HG03064 (cell line): ENCODE results near the gene GNG14.
"Not testable (repeated sequence)": the region's sequence is repeated elsewhere in the genome, so short reads cannot be mapped to it uniquely, and the experiment has no call there.

ENCODE experiments used
- ATAC-seq: cut with Tn5 transposase; IDR thresholded peaks from one replicate; pipeline ENCODE4 v1.9.1; 2021; ENCODE audit warnings: low read depth; ENCODE audit not compliant: unreplicated experiment

Gene GNG14

DNA sequence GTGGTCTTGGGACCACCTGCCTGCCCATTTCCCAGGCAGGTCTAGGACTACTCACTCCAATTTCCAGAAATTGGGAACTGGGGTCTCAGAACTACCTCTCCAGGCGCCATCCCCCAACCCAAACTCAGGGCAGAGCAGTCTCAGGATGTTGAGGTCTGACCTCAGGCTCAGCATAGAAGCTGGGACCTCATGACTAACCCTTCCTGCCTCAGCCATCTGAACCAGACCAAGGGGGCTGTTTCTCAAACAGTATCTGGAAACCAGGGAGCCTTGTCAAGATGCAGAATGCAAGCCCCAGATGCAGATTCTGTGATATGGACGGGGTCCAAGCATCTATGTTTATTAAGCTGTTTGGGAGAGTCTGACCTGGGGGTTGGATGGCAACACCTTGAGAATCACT lies 7.3 kb downstream of the GNG14 start:
- ATAC-seq: no peak

DNA sequence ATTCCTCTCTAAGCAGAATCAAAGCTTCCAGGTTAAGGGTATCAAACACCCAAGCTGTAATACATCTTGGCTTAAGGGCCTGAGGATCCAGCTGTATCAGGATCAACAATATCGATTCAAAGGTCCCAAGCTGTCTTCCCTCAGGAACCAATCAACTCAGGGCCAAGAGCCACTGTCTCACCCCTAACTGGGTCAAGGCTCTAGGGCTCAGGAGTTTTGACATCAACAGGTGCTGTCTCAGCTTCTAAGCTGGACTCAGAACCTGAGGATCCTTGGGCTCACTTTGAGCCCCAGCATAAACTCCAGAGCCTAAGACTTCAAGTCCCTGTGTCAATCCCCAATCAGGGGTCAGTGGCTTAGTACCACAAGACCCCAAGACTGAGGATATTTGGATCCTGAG lies 7.7 kb downstream of the GNG14 start:
- no peak for ATAC-seq

DNA sequence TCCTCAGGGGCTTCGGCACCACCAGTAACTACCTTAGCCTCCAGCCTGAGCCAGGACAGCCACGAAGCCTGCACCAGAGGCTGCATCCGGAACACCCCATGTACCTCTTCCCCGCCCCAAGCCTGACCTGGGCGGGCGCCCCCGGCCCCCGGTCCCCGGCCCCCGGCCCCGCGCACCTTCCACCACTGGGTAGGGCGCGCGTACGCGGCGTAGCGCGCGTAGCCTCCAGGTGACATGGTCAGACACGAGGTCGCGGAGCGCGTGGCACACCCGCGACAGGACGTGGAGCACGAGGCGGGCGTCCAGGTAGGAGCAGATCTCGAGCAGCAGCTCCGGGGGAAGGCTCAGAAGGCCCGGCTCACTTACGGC lies 8.2 kb downstream of the GNG14 start:
- ATAC-seq: no peak

DNA sequence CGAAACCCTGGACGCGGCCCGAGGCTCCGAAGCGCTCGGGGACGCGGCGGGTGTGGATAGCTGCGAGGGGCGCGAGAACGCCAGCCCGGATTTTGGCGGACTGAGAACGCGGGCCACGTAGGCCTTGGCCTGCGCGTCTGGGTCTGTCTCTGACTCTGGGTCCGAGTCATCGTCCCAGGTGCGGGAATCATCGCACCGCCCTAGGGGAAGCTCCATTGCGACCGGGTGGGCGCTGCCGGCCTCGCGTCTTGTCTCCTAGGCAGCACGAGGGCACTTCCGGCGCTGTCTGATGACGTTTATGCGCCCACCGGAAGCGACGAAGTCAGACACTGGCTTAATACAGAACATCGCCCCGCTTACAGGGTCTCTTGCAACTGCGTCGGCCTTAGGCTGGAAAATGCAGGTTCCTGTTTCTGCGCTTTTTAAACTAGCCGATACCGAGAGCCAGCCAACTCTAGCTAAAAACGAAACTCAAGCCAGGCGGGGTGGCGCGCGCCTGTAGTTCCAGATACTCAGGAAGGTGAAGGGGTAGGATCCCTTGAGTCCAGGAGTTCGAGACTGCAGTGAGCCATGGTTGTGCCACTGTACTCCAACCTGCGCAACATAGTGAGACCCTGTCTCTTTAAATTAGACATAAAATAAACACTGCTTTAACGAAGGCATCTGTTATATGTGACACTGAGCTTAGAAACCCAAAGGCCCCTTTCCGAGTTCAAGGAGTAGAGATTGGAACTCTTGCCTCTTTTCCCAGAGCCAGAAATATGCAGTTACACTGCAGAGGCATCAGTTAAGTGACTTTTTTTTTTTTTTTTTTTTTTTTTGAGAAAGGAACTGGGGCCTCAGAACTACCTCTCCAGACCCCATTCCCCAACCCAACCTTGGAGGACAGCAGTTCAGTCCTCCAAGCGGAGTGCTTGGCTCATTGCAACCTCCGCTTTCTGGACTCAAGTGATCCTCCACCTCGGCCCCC lies 8.9 kb downstream of the GNG14 start, which contains the start of gene FBXW9:
FBXW9 (minus strand) TSS at position 266 of the 970 bp plus-strand sequence; CDS start at position 216, 50 bp downstream.
- no peak for ATAC-seq

DNA sequence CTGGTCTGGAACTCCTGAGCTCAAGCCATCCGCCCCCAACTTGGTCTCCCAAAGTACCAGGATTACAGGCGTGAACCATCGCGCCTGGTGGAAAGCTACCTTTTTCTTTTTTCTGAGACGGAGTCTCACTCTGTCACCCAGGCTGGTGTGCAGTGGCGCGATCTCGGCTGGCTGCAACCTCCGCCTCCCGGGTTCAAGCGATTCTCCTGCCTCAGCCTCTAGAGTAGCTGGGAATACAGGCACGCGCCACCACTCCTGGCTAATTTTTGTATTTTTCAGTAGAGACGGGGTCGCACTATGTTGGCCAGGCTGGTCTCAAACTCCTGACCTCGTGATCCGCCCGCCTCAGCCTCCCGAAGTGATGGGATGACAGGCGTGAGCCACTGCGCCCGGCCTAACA lies 9.6 kb downstream of the GNG14 start:
- not testable (repeated sequence) for ATAC-seq

DNA sequence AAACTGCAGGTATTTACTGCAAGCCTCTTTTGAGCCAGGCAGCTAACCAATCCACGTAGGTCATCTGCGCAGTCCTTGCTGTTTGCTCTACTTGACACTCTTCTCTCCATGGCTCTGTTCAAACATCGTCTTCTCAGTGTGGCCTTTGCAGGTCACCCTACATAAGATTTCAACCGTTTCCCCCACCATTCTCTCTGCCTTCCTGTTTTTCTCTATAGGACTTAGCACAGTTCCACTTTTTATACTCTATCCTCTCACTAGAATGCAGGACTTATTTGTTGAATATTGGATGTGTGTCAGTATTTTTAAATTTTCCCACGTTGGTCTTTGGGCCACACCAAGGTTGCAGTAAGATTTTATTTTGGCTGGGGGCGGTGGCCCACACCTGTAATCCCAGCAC lies 10.3 kb downstream of the GNG14 start:
- no peak for ATAC-seq

DNA sequence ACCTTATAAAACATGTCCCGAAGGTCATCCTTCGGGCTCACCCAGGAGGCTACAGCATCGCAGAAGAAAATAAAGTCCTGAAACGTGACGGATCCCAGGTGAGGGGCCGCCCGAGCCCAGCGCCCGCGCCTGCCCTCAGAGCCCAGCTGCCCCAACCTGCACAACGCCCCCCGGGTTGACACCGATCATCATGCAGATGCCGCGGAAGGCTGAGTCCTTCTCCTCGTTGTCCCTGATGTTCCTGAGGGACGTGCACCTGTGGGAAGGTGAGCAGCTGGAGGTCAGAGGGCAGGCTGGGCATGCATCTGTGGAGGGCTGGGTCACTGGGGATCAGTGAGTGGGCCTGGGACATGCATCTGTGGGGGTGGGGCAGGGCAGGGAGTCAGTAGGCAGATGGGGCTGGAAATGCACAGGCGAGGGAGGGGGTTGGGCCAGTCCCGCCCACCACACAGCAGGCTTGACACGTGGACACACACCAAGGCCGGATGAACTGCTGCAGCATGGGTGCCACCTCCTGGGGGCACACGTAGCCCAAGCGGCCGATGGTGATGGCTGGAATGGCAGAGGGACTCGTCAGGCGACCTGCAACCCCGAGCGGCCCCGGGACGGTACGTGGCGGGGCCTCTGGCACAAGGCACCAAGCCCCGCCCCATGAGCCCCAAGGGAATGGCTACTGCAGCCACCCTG lies 13.9 kb downstream of the GNG14 start:
- ATAC-seq: no peak

DNA sequence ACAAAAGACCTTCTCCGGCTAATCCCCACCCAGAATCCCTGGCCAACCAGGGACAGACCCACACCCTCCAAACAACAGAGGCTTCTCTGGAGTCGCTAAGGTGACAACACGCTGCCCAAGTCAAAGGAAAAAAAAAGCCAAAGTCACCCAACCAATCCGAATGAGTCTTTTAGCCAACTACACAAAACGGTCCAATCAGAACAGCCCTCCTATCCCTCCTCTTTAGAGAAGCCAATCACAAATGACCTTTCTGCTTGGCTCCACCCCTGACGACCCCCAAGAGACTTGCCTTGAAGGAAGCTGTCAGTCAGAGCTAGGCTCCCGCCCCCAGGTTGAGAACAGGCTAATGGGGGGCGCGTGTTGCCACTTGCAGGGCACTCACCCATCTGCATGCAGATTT lies 15.2 kb downstream of the GNG14 start:
- no peak for ATAC-seq

DNA sequence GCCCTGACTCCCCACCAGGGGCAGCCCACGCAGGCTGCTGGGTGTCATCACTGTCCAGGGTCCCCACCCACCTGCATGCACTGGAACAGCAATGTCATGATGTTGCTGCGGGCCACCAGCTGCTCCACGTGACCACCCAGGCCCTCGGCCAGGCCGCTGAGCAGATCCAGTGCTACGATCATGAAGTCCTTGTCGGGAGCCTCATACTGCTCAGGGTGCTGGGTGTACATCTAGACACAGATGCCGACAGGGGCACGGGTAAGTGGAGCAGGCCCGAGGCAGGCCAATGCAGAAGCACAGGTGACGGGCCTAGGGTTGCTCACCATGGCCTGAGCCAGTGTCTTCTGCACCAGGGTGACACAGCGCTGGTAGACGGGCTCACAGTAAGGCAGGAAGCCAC lies 17.4 kb downstream of the GNG14 start:
- ATAC-seq: no peak

DNA sequence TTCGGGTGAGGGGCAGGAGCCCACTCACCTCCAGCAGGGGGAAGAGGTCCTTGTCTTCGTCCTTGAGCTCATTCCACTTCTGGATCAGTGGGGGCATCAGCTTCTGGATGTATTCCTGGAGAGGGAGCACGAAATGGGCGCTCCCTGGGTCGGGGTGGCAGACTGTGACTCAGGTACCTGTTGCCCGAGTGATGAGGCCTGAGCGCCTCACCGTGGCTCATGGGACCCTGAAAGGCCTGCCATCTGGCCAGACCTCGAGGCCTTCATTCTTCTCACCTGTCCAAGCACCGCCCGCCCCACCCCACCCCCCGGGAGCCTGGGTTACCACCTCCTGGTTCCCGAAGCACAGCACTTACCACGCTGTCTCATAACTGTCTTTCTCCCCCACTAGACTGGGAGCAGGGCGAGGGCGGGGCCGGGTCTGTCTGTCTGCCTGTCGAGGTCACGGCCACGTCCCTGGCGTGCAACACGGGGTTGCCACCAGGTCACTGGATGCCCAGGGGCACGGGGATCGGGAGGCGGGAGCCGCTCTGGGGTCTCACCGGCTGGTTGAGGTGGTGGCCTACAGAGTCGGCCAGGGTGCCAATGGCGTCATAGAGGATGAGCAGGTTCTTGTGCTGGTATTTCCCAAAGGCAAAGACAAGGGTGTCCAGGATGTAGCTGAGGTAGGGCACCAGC lies 18.0 kb downstream of the GNG14 start:
- ATAC-seq: no peak

DNA sequence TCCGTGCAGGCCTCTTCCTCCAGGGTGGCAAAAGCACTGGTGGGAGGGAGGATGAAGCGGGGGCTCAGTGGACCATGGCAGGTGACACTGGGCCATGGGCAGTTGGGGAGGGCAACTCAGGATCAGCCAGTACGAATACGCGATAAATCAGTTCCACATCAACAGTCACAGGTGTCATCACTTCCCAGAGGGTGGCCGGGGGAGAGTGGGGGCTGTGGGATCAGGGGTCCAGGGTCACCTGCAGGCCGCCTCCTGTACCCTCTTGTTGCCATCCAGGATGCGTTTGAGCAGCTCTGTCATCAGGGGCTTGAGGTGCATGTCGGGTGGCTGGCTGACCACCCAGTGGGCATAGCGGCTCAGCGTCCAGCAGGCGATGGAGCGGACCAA lies 18.5 kb downstream of the GNG14 start:
- no peak for ATAC-seq

DNA sequence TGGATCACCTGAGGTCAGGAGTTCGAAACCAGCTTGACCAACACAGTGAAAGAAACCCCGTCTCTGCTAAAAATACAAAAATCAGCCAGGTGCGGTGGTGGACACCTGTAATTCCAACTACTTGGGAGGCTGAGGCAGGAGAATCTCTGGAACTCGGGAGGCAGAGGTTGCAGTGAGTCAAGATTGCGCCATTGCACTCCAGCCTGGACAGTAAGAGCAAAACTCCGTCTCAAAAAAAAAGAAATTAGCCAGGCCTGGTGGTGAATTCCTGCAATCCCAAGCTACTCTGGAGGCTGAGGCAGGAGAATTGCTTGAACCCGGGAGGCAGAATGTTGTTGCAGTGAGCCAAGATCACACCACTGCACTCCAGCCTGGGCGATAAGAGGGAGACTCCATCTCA lies 20.8 kb downstream of the GNG14 start:
- no peak for ATAC-seq

DNA sequence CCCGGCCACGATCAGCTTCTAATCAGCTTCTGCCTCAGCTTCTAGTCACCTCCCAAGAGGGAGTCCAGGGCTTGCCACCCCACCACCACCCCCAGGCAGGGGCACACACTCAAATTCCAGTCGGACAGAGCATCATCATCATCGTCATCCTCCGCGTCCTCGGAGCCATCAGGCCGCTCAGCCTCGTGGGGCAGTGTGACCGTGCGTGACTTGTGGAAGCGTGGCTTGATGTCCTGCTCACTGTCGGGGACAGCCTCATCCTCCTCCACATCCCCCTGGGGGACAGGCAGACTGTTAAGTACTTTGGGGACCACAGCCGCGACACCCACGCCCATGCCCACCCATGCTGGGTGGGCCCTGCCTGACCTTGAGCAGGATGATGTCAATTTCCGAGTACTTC lies 23.4 kb downstream of the GNG14 start:
- ATAC-seq: no peak

DNA sequence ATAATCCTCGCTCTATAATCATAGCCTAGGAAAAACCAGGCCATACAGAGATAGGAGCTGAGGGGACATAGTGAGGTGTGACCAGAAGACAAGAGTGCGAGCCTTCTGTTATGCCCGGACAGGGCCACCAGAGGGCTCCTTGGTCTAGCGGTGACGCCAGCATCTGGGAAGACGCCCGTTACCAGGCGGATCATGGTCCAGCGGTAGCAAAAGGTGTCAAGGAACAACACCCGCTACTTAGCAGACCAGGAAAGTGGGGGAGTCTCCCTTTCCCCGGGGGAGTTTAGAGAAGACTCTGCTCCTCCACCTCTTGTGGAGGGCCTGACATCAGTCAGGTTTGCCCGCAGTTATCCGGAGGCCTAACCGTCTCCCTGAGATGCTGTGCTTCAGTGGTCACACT lies 24.3 kb downstream of the GNG14 start:
- ATAC-seq: not testable (repeated sequence)

DNA sequence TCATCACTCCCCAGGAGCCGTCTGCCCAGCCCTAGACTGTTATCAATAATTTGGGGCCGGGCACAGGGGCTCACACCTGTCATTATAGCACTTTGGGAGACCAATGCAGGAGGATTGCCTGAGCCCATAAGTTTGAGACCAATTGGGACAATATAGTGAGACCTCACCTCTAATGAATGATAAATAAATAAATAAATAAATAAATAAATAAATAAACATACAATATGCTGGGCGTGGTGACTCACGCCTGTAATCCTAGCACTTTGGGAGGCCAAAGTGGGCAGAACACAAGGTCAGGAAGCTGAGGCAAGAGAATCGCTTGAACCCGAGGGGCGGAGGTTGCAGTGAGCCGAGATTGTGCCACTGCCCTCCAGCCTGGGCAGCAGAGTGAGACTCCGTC lies 25.5 kb downstream of the GNG14 start:
- not testable (repeated sequence) for ATAC-seq

DNA sequence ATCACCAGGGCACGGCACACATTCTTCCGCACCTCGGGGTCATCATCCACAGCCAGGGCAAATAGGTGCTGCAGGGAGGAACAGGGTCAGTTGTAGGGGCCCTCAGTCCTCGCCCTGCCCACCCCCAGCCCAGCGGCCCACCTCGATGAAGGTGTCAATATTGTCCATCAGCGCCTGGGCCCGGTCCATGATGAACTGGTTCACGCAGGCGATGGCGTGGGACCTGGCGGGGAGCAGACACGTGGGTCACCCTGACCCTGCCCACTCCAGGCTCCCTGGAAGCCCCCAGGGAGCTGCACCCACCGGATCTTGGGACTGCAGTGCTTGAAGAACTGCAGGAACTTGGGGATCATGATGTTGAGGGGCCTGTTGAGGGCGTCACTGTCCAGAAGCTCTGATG lies 27.3 kb downstream of the GNG14 start:
- ATAC-seq: no peak

DNA sequence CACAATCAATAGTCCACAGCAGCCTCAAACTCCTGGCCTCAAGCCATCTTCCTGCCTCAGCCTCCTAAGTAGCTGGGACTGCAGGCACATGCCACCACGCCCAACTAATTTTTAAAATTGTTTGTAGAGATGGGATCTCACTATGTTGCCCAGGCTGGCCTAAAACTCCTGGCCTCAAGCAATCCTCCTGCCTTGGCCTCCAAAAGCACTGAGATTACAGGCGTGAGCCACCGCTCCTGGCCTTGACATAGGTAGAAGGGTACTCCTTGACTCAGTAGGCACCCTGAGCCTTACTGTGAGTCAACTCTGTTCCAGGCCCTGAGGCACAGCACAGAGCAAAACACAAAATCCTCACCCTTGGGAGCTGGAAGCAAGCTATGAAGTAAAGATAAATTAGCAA lies 28.1 kb downstream of the GNG14 start:
- no peak for ATAC-seq

DNA sequence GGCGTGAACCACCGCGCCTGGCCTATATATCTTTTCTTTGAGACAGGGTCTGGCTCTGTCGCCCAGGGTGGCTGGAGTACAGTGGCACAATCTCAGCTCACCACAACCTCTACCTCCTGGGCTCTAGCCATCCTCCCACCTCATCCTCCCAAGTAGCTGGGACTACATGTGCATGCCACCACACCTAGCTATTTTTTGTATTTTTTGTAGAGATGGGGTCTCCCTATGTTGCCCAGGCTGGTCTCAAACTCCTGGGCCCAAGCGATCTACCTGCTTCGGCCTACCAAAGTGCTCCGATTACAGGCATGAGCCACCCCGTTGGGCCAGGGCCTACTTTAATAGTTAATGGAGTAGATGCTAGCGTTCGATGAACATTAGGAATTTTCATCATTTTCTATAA lies 32.5 kb downstream of the GNG14 start:
- ATAC-seq: no peak

DNA sequence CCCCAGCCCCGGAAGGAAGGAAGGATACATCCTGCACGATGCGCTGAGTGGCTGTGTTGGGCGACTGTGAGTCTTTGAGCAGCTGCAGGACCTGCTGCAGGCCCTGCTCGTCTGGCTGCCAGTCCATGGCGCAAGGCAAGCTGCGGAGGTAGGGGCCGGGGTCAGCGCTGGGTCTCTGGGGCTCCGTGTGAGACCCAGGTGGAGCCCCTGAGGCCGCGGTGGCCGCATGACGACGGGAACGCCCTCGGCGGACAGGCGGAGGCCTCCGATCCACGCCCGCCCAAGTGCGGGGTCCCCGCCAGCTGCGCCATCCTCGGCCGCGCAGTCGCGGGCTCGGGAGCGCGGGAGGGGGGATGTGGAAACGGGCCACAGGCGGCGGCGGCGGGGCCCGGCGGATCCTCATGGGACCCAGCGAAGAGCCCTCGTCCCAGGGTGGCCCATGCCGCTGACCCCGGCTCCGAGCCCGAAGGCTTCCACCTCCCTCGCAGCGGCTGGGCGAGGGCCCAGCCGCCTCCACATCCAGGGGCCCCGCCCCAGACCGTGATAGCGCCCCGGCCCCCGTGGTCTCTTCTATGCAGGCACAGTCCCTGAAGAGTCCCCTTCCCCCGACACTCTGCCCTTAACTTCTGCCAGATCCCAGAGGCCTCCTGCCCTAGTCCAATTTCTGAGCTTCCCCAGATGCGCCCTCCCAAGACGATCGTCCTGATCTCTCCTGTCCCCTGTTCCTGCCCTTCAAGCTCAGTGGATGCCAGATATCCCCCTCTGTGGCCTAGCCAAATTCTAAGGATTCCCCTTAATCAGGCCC lies 33.3 kb downstream of the GNG14 start:
- no peak for ATAC-seq
